T47D (cell line): ENCODE data around the gene PARP3.

Experiments used
- DNase-seq, 2 experiments: peaks; one replicate each; pipeline versions ENCODE4 v3.0.0 to v3.0.0-alpha.2; 2011 to 2012; ENCODE audit warnings: low read depth in 1 of 2, low spot score in 1 of 2
- JUND ChIP-seq: IDR thresholded peaks from 2 replicates; pipeline ENCODE4 v1.6.1; 2012; ENCODE audit warnings: low read depth
- in situ Hi-C: cut with HindIII; loops from 2 replicates; pipeline ENCODE4 v1.10.0; 2016; ENCODE audit warnings: low sequenced_read_pairs, low pct_unique_long_range_greater_than_20kb

PARP3 gene

GRCh38 chr3:51968883-51969678, 26.9 kb downstream of the PARP3 start:
- in situ Hi-C loops, result no loop called here
- no peak for TF ChIP-seq JUND
- DNase-seq, result peak in 1 of 2 experiments; percentile 28

GRCh38 chr3:51969841-51970240, 27.7 kb downstream of the PARP3 start:
- in situ Hi-C loops, result no loop called here

GRCh38 chr3:51970606-51971300, 28.6 kb downstream of the PARP3 start:
- no peak for TF ChIP-seq JUND
- in situ Hi-C loops, result no loop called here
- DNase-seq, result no peak

More at GRCh38 chr3:51969841-51970240, 27.7 kb downstream of the PARP3 start:
- DNase-seq, result no peak
- no peak for TF ChIP-seq JUND

- in situ Hi-C loops, result no loop called here
These were observed 29.2 kb downstream of the PARP3 start for GRCh38 chr3:51971350-51971749.

GRCh38 chr3:51974277-51974962, 32.3 kb downstream of the PARP3 start:
- no peak for TF ChIP-seq JUND
- DNase-seq, result peak in 1 of 2 experiments; percentile 88
- in situ Hi-C loops, result no loop called here

More at GRCh38 chr3:51971350-51971749, 29.2 kb downstream of the PARP3 start:
- no peak for TF ChIP-seq JUND
- no peak for DNase-seq

- peak; percentile 55 to 73 for DNase-seq
- in situ Hi-C loops, result no loop called here
- TF ChIP-seq JUND, result no peak
These were observed 33.0 kb downstream of the PARP3 start, which contains the start of gene ABHD14A for GRCh38 chr3:51974963-51975851. TSS of gene ABHD14A (plus strand) at chr3:51975064. CDS start at chr3:51975136, 72 bp downstream.

GRCh38 chr3:51975852-51976549, 33.8 kb downstream of the PARP3 start:
- TF ChIP-seq JUND, result no peak
- in situ Hi-C loops, result no loop called here
- DNase-seq, result no peak

- no peak for DNase-seq
- in situ Hi-C loops, result no loop called here
- no peak for TF ChIP-seq JUND
These were observed 35.4 kb downstream of the PARP3 start for GRCh38 chr3:51977446-51978142.

- no peak for DNase-seq
- no peak for TF ChIP-seq JUND
- in situ Hi-C loops, result no loop called here
These were observed 36.0 kb downstream of the PARP3 start for GRCh38 chr3:51978143-51978502.

GRCh38 chr3:51980253-51980652, 38.1 kb downstream of the PARP3 start:
- no peak for DNase-seq
- in situ Hi-C loops, result no loop called here
- TF ChIP-seq JUND, result no peak

GRCh38 chr3:51982352-51982837, 40.2 kb downstream of the PARP3 start:
- TF ChIP-seq JUND, result no peak
- in situ Hi-C loops, result no loop called here
- peak; percentile 66 to 71 for DNase-seq
